DMS153 (cell line): ENCODE data around the gene CLEC2B.

ENCODE experiments used
- DNase-seq: peaks from one replicate; lab custom pipeline; 2025; lab: John Stamatoyannopoulos, UW

CLEC2B gene

DNA sequence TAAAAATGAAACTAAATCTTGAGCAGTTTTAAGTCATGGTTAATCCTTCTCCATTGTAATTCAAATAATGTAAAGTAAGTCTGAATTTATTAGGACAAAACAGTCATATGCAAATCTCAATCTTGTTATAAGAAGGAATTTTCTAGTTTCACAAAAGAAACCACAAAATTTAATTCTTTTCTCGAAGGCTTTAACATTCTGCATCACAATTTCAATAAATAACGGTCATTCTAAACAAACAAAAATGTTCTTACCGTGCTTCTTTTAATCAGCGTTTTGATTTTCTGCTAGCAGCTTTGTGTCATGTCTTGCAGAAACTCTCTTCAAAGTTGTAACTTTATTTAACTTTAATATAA is 225 bp downstream of the CLEC2B start:
- DNase-seq: no peak

GRCh38 chr12:9868311-9868801 is 798 bp downstream of the CLEC2B start:
- no peak for DNase-seq

- no peak for DNase-seq
Measured at GRCh38 chr12:9867531-9867930, 1.6 kb downstream of the CLEC2B start.

GRCh38 chr12:9866860-9867269 is 2.3 kb downstream of the CLEC2B start:
- no peak for DNase-seq

- no peak for DNase-seq
Measured at GRCh38 chr12:9864913-9865675, 4.1 kb downstream of the CLEC2B start.

DNA sequence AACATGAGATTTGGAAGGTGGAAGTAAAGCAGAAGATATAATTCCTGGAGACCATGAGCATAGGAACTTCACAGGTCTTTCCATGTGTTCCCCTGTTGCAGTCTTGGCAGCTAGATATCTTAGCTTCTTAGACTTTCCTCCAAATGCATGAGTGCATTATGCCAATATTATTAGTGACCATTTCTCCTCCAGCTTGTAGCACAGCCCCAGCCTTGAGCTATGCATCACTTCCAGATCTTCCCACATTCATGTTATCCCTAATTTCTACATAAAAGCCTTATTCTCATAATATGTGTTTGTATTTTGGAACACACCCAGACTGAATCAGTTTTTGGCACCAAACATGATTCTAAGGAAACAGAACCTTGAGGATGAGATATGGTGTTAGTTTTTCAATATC is 11.0 kb downstream of the CLEC2B start:
- DNase-seq: no peak

DNA sequence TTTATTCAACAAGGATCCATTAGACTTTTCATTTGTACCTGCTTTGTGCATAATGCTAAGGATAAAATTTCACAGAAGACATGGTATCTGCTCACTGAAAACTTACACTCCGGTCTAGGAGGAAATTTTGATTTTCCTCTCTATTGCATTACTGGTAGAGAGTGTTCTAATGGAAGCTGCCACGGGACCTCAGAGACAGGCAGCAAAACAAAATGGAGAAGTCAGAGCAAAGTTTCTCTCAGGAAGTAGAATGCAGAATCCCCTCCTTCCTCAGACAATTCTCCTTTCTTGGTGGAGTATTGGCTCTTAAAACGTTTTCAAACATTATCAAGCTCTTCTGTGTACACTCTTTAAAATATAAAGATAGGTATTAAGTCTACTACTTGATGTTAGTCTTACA is 12.3 kb downstream of the CLEC2B start:
- DNase-seq: no peak

DNA sequence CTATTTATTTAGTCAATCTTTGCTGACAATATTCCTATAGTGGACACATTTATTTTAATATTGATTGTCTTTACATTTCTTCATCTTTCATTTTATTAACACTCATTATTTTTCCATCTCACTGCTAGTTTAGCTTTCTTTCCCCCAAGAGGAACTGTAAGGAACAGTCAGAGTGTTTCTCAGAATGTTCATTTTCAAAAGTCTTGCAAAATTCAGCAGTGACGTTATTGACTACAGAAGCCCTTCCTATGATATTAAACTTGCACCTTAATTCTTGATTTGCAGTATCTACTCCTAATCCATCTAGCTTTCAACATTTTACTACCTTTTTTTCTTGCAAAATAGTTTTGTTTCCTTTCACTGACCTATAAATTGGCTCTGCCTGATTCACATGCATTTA is 13.0 kb downstream of the CLEC2B start:
- no peak for DNase-seq

DNA sequence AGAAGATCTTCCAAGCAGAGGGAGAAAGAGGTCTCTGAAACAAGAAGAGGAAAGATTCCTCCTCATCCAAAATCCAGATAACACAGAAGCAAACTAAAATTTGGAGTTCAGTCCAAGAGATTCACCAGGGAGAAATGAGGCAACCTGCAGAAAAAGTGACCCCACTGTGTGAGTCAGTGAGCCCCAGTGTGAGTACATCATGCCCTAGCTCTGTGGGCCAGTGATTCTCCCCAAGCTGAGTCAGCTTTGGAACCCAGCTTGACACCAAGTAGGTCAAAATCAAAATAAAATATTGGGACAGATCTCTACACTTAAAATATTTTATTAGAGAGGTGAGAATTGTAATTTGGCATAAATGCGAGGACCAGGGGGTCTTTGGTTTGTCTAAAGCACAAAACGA is 17.2 kb downstream of the CLEC2B start:
- no peak for DNase-seq

- no peak for DNase-seq
Measured at GRCh38 chr12:9851050-9851449, 18.1 kb downstream of the CLEC2B start.

DNA sequence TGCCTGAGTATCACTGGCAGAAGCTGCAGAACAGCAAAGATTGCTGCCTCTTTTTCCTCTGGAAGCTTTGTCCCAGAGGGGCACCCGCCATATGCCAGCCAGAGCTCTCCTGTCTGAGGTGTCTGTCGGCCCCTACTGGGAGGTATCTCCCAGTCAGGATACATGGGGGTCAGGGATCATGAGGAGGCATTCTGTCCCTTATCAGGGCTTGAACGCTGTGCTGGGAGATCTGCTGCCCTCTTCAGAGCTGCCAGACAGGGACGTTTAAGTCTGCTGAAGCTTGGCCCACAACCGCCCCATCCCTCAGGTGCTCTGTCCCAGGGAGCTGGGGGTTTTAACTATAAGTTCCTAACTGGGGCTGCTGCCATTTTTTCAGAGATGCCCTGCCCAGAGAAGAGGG is 20.3 kb downstream of the CLEC2B start:
- no peak for DNase-seq

DNA sequence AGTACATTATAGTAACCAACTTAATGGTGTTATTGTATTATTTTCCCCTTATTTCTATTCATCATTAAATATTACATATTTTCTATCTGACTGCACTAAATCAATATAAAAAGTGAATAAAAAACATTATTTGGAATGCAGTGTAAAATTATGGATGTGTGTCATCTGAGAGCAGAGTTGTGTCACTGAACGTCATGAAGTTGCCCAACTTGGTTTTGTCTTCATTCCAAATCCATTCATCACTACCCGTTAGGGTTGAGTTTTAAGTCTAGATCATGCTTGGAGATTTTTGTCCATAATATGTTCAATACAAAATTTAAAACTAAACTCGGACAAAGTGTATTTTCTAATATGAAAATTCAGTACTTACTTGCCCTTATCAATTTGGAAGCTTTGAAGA is 25.7 kb downstream of the CLEC2B start:
- no peak for DNase-seq

- no peak for DNase-seq
Measured at GRCh38 chr12:9831720-9832119, 37.4 kb downstream of the CLEC2B start.

DNA sequence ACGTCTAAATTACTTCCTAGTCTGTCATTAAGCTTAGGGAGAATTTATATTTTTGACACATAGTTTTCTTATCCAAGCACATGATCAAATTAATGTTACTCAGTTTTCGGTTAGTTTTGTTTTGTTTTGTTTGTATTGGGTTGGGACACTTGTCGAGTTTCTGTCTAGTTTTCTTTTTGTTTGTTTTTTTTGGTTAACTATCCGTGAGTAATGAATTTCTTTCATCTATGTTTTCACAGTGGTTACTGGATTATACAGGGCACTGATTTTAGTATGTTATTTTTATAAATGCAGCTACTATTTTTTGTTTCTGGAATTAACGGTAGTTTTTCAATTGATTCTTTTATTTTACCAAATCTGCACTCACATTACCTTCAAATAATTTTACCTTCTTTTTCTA is 39.2 kb downstream of the CLEC2B start:
- DNase-seq: no peak

DNA sequence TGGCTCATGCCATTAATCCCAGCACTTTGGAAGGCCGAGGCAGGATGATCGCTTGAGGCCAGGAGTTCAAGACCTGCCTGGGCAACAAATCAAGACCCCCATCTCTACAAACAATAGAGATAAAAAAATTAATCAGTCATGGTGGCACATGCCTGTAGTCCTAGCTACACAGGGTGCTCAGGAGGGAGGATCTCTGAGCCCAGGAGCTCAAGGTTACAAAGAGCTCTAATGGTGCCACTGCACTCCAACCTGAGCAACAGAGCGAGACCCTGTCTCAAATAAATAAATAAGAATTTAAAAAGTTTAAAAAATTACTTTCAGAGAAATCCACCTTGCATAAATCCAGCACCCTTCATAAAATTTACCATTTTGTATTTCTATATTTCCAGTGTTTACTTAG is 39.7 kb downstream of the CLEC2B start:
- DNase-seq: no peak

GRCh38 chr12:9827209-9827888 is 41.8 kb downstream of the CLEC2B start, which contains the start of gene KLRF1:
TSS of gene KLRF1 (plus strand) at chr12:9827481. CDS start at chr12:9827545, 64 bp downstream.
- no peak for DNase-seq

DNA sequence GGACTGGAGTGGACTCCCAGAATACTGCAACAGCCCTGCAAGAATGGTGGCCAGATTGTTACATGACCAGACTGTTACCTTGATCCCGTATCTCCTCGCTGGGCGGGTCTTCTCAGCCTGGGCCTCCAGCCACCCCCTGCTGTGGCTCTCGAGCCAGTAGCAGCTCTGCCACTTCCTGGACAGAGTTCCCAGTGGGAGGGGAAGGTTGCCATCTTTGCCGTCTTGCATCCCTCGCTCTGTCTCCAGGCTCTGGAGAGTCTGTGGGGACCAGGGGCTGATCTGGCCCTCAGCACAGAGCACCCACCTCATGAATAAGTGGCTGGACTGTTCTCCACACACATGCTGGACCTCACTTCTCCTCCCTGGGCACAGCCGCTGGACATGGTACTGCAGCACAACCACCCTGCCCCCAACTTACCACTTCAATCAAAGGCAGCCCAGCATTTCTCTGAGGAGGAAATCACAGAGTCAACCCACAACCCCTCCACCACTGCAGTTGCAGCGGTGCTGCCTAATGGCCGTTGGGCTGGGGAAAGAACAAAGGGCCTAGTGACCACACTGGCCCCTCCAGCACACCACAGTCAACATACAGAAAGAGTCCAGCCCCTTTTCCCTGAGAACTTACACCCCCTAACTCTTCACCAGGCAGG is 48.7 kb downstream of the CLEC2B start:
- DNase-seq: no peak

DNA sequence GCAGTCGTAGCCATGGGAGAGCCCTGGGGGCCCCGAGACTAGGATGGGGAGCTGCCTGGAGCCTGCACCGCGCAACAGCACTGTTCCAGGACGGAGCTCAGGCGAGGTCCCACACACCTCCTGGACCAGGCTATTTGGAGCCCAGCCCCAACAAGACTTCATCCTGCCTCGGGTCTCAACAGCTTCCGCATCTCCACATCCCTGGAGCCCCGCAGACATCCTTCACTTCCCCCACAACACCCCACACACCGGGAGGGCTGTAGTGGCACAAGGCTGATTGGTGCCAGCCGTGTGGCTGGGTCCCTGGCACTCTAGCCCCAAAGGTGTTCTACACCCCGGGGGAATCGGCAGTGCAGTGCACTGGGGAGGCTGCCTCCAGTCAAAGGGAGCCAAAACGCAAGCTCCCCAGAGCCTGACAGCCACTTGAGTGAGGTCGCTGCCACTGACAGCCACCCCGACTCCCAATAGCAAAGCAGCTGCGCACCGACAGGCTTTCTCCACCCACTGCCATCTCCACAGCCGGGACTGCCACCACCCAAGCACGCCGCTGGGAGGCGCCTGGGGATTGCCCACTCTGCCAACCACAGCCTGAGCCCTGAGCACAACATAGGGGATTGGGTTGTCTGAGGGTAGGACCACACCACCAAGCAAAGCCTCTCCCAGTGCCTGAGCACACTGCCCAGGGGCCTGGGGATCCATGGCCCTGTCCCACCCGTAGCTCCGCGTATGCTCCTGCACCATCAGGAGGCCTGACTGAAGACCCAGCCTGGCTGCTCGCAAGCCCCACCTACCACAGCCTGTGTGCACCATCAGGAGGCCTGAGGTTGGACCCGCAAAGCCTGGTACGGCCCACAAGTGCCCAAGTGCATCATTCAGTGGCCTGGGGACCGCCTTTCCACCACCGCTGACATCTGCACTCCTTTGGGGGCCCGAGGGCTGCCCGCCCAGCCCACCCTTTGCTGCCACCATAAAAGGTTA is 55.0 kb downstream of the CLEC2B start:
- DNase-seq: peak; percentile 49

- DNase-seq: no peak
Measured at GRCh38 chr12:9811621-9812020, 57.5 kb downstream of the CLEC2B start.

GRCh38 chr12:9810671-9811070 is 58.5 kb downstream of the CLEC2B start:
- DNase-seq: no peak

DNA sequence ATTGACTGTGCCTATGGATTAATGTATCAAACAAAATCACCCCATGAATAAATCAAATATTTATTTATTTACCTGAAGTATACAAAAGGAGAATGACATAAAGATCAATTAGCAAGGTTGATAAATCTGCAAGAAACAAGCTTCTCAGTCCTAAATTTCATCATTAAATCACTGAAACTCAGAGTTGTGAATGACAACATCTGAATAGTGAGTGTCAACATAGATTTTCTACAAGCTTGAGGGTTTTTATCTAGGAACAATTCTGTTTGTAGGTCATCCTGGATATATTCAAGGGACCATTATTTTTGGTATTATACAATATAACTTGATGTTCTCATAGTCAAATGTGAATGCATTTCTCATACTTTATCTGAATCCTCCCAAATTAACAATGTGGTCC is 59.3 kb downstream of the CLEC2B start:
- no peak for DNase-seq

DNA sequence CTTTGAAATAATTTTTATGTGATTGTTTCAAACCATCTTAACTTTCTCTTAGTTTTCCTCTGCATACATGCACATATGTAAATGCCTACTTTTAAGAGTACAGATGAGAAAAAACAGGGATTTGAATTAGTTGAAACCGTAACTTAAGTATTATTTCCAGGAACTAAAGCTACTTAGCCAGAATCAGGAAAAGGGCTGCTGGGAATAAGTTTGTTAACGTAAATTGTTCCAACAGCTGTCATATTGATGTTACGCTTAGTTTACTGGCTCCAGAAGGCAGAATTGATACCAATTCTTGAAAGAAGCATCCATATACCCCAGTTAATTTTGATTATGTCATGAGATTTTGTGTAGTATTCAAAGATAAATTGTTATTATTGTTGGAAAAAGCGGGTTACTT is 59.8 kb downstream of the CLEC2B start:
- no peak for DNase-seq
